ENCODE results near the gene USP11. TPM values are rescaled to one million over a fixed set of nuclear protein-coding genes. Genes with fewer than 3 reads are reported as not detected.

The USP11 gene
- total and polyA plus RNA-seq, 2 of the 8 experiments (the other 6 are each of a cell fraction or from before 2014, with no cell fraction given) = 40.9 to 84.0 TPM

DNA sequence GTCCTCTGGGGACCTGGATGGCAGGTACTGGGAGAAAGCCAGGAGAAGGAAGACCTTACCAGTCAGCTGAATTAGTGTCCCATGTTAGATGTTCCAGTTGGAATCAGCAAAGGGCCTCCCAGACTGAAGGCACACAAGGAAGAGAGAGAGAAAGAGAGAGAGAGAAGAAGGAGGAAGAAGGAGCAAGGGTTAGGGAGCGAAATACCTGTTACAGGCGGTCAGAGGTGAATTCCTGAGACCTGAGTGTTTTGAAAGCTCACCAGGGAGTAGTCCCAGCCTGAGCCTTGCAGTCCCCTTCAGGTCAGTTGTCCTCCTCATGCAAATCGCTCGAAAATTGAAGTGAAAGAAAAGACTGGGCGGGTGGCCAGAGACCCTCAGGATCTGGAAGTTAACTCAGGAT lies 60.3 kb downstream of the USP11 start:
- H2BK15ac ChIP-seq (ENCODE audit: low read length) = no peak overlapping the region
- H3K27me3 ChIP-seq (replicated peaks in 1 of 4; ENCODE audit: control insufficient read depth in 3 of 4, extremely low read depth in 1 of 4, insufficient read depth in 3 of 4, low read length in 3 of 4) = no peaks in the 10 kb centered on the region
- H2AFZ ChIP-seq (ENCODE audit: low read length) = no peak overlapping the region
- H3K18ac ChIP-seq (ENCODE audit: extremely low read depth, low read length) = no peak overlapping the region
- H2BK5ac ChIP-seq (ENCODE audit: low read depth, low read length) = no peak overlapping the region
- H4K20me1 ChIP-seq (replicated peaks in 1 of 2; ENCODE audit: control insufficient read depth in 1 of 2, insufficient read depth in 2 of 2, low read length in 2 of 2) = no peaks in the 10 kb centered on the region
- no peaks in the 10 kb centered on the region for H3K23me2 ChIP-seq (ENCODE audit: low read depth, low read length)
- no peak overlapping the region for H4K8ac ChIP-seq (ENCODE audit: extremely low read depth, insufficient read depth, low read length)
- no peaks in the 10 kb centered on the region for H3K4me1 ChIP-seq (replicated peaks in 1 of 4; ENCODE audit: control insufficient read depth in 3 of 4, insufficient read depth in 4 of 4, low read length in 3 of 4)
- DNase-seq (ENCODE audit: low read depth in 1 of 2, low spot score in 2 of 2) (no peak), FAIRE-seq (no peak)
- H2AK5ac ChIP-seq (ENCODE audit: low read depth, low read length) = no peak overlapping the region
- no peak overlapping the region for H3K27ac ChIP-seq (ENCODE audit: low read depth, low read length)
- 67% methylated on average over 3 of the region's 5 CpGs; no CpG with 5 or more reads in 1 of the 2 experiments for WGBS, 2 experiments (ENCODE audit: extremely low coverage in 1 of 2, insufficient coverage in 1 of 2, insufficient read length in 1 of 2, insufficient replicate concordance in 2 of 2, low coverage in 1 of 2, low lambda C conversion rate in 2 of 2, missing lambda C conversion rate in 1 of 2)
- H3K36me3 ChIP-seq (ENCODE audit: control insufficient read depth in 2 of 4, insufficient read depth in 4 of 4, low read length in 3 of 4) = no peaks in the 10 kb centered on the region
- no peaks in the 10 kb centered on the region for H3K79me1 ChIP-seq (ENCODE audit: low read depth, low read length)
- no peak overlapping the region for H2BK20ac ChIP-seq (ENCODE audit: low read length)
- no peak overlapping the region for H3K4me2 ChIP-seq (ENCODE audit: insufficient read depth in 1 of 2, low read depth in 2 of 2, low read length in 2 of 2)
- no peak overlapping the region for H3K4ac ChIP-seq (replicated peaks; ENCODE audit: insufficient read length, low read depth, low read length)
- no peak overlapping the region for H3K56ac ChIP-seq (replicated peaks; ENCODE audit: insufficient read length, low read depth, low read length)
- H3K9me3 ChIP-seq (ENCODE audit: insufficient read depth in 2 of 2, low read depth in 1 of 2, low read length in 1 of 2) = peaks cover 3 to 5% of the 10 kb centered on the region in 2 experiments; a peak in 1 of 4 replicates
- H3K23ac ChIP-seq (ENCODE audit: insufficient read length) = no peak overlapping the region
- ChIA-PET POLR2A (ENCODE audit: partially characterized antibody) (interaction anchor here (1.2 kb wide), 1 partner anchor 9 kb away, joined by 3 read pairs; no protein-coding TSS in a partner anchor), CTCF (ENCODE audit: partially characterized antibody) (interaction anchor here (0.6 to 3.7 kb wide), 3 partner anchors 9 to 230 kb away, joined by 3 to 21 read pairs (median 4); no protein-coding TSS in a partner anchor)
- H3K4me3 ChIP-seq (ENCODE audit: extremely low read depth in 1 of 4, insufficient read depth in 2 of 4, low read depth in 3 of 4, low read length in 4 of 4) = no peak overlapping the region
- no peak overlapping the region for H2BK120ac ChIP-seq (replicated peaks; ENCODE audit: low read depth, low read length)
- TF ChIP-seq HDAC6 (IDR thresholded peaks at IDR 0.05; ENCODE audit: low read depth, low read length) (no peak), CHD2 (IDR thresholded peaks at IDR 0.05; ENCODE audit: low read length) (no peak)
- TF ChIP-seq, protein P1, sequence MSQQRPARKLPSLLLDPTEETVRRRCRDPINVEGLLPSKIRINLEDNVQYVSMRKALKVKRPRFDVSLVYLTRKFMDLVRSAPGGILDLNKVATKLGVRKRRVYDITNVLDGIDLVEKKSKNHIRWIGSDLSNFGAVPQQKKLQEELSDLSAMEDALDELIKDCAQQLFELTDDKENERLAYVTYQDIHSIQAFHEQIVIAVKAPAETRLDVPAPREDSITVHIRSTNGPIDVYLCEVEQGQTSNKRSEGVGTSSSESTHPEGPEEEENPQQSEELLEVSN (IDR thresholded peaks at IDR 0.05) = no peak
- no peak overlapping the region for H2BK12ac ChIP-seq (ENCODE audit: low read depth, low read length)
- no peak overlapping the region for H4K5ac ChIP-seq (ENCODE audit: insufficient read length, low read depth, low read length)
- H3K14ac ChIP-seq (ENCODE audit: insufficient read length) = no peak overlapping the region
- no peak overlapping the region for H4K91ac ChIP-seq (replicated peaks; ENCODE audit: insufficient read length, low read length)
- H3K9ac ChIP-seq (replicated peaks in 1 of 4; ENCODE audit: extremely low read depth in 1 of 4, low read depth in 3 of 4, low read length in 3 of 4) = no peak overlapping the region
- H3K79me2 ChIP-seq (ENCODE audit: control insufficient read depth in 1 of 2, insufficient read depth in 2 of 2, low read length in 2 of 2) = no peaks in the 10 kb centered on the region

Measured in H1 (cell line).